GM18520 (cell line): ENCODE results near the gene DNM3.

Experiments
- ATAC-seq: cut with Tn5 transposase; IDR thresholded peaks from one replicate; pipeline ENCODE4 v1.9.1; 2021; ENCODE audit not compliant: unreplicated experiment

The DNM3 gene

GRCh38 chr1:171817511-171818265, 23.6 kb upstream of the DNM3 start:
- peak; percentile 93 for ATAC-seq

- ATAC-seq = no peak
Observed at GRCh38 chr1:171819946-171820345, 21.4 kb upstream of the DNM3 start.

- ATAC-seq = no peak
Observed at GRCh38 chr1:171826973-171827372, 14.3 kb upstream of the DNM3 start.

- no peak for ATAC-seq
Observed at GRCh38 chr1:171828794-171829193, 12.5 kb upstream of the DNM3 start.

GRCh38 chr1:171833091-171833825, 8.0 kb upstream of the DNM3 start:
- ATAC-seq = no peak

- no peak for ATAC-seq
Observed at GRCh38 chr1:171834821-171835220, 6.5 kb upstream of the DNM3 start.

GRCh38 chr1:171835891-171836290, 5.4 kb upstream of the DNM3 start:
- no peak for ATAC-seq

- ATAC-seq = no peak
Observed at GRCh38 chr1:171841931-171842761, 848 bp downstream of the DNM3 start.

- ATAC-seq = no peak
Observed at GRCh38 chr1:171844381-171844780, 3.1 kb downstream of the DNM3 start.

GRCh38 chr1:171845998-171846397, 4.7 kb downstream of the DNM3 start:
- ATAC-seq = no peak

- ATAC-seq = no peak
Observed at GRCh38 chr1:171849245-171849898, 8.1 kb downstream of the DNM3 start.

- ATAC-seq = no peak
Observed at GRCh38 chr1:171850651-171851350, 9.5 kb downstream of the DNM3 start.

GRCh38 chr1:171852272-171852671, 11.0 kb downstream of the DNM3 start:
- ATAC-seq = no peak

GRCh38 chr1:171855381-171855780, 14.1 kb downstream of the DNM3 start:
- no peak for ATAC-seq

GRCh38 chr1:171858696-171859095, 17.4 kb downstream of the DNM3 start:
- ATAC-seq = no peak

GRCh38 chr1:171860696-171861095, 19.4 kb downstream of the DNM3 start:
- no peak for ATAC-seq

GRCh38 chr1:171863531-171863930, 22.2 kb downstream of the DNM3 start:
- no peak for ATAC-seq

- no peak for ATAC-seq
Observed at GRCh38 chr1:171864308-171864707, 23.0 kb downstream of the DNM3 start.

GRCh38 chr1:171865106-171865505, 23.8 kb downstream of the DNM3 start:
- no peak for ATAC-seq

- ATAC-seq = no peak
Observed at GRCh38 chr1:171867236-171867635, 25.9 kb downstream of the DNM3 start.
